ENCODE measurements around the gene ACTA1. TPM values are rescaled to one million over a fixed set of nuclear protein-coding genes. Genes with fewer than 3 reads are reported as not detected.

Gene ACTA1
- total RNA-seq, 6 donors from 2014 or later: 0.17 to 0.26 TPM; not detected in 4

- TF ChIP-seq CTCF (IDR thresholded peaks at IDR 0.05) (no peak), POLR2AphosphoS5 (IDR thresholded peaks at IDR 0.05) (no peak), POLR2A (IDR thresholded peaks at IDR 0.05) (no peak)
- WGBS, 2 donors: 70 to 72% methylated on average over 7 of the region's 7 CpGs
- H3K4me1 ChIP-seq: no peaks in the 10 kb centered on the region
- H3K36me3 ChIP-seq: no peaks in the 10 kb centered on the region
- H3K27ac ChIP-seq: no peak overlapping the region
- DNase-seq (no peak), ATAC-seq (ENCODE audit: low FRiP score in 2 of 2) (no peak)
- no peak overlapping the region for H3K4me3 ChIP-seq
- no peaks in the 10 kb centered on the region for H3K27me3 ChIP-seq
- H3K9me3 ChIP-seq: peaks cover 0 to 3% (median 0%) of the 10 kb centered on the region in 4 donors
These were observed 44.9 kb downstream of the ACTA1 start for GRCh38 chr1:229388897-229389580.

- 64 to 74% methylated on average over 6 to 8 of the region's 8 CpGs for WGBS, 2 donors
- Histone ChIP-seq H3K4me3 (no peak overlapping the region), H3K36me3 (no peaks in the 10 kb centered on the region), H3K27me3 (no peaks in the 10 kb centered on the region), H3K9me3 (peaks cover 0 to 3% (median 0%) of the 10 kb centered on the region in 4 donors), H3K4me1 (no peaks in the 10 kb centered on the region), H3K27ac (no peak overlapping the region)
- TF ChIP-seq EP300 (IDR thresholded peaks at IDR 0.05): no peak
- ATAC-seq (ENCODE audit: low FRiP score in 2 of 2): no peak
- DNase-seq: no peak
These were observed 47.9 kb downstream of the ACTA1 start for GRCh38 chr1:229385853-229386456.

- DNase-seq (no peak), ATAC-seq (ENCODE audit: low FRiP score in 2 of 2) (no peak)
- TF ChIP-seq POLR2AphosphoS5 (IDR thresholded peaks at IDR 0.05) (no peak), POLR2A (IDR thresholded peaks at IDR 0.05) (no peak), CTCF (IDR thresholded peaks at IDR 0.05) (no peak), EP300 (IDR thresholded peaks at IDR 0.05) (no peak)
- Histone ChIP-seq H3K27ac (no peak overlapping the region), H3K27me3 (no peaks in the 10 kb centered on the region), H3K4me1 (no peaks in the 10 kb centered on the region), H3K9me3 (no peaks in the 10 kb centered on the region), H3K36me3 (no peaks in the 10 kb centered on the region), H3K4me3 (no peak overlapping the region)
- WGBS, 2 donors: 86 to 91% methylated on average over 7 of the region's 7 CpGs
These were observed 49.1 kb downstream of the ACTA1 start for GRCh38 chr1:229384822-229385221.

- ATAC-seq (ENCODE audit: low FRiP score in 2 of 2): no peak
- Histone ChIP-seq H3K4me1 (no peaks in the 10 kb centered on the region), H3K27me3 (no peaks in the 10 kb centered on the region), H3K36me3 (no peaks in the 10 kb centered on the region), H3K4me3 (no peak overlapping the region), H3K9me3 (no peaks in the 10 kb centered on the region), H3K27ac (no peak overlapping the region)
- TF ChIP-seq EP300 (IDR thresholded peaks at IDR 0.05) (no peak), CTCF (IDR thresholded peaks at IDR 0.05) (no peak), POLR2AphosphoS5 (IDR thresholded peaks at IDR 0.05) (no peak), POLR2A (IDR thresholded peaks at IDR 0.05) (no peak)
- 97% methylated on average over 5 of the region's 5 CpGs for WGBS, 2 donors
- no peak for DNase-seq
These were observed 49.9 kb downstream of the ACTA1 start for GRCh38 chr1:229383961-229384360.

GRCh38 chr1:229383188-229383587 lies 50.7 kb downstream of the ACTA1 start:
- no peaks in the 10 kb centered on the region for H3K9me3 ChIP-seq
- ATAC-seq (ENCODE audit: low FRiP score in 2 of 2): no peak
- 80 to 98% methylated on average over 3 of the region's 3 CpGs for WGBS, 2 donors

More at GRCh38 chr1:229383188-229383587, 50.7 kb downstream of the ACTA1 start:
- no peak for DNase-seq
- Histone ChIP-seq H3K27ac (no peak overlapping the region), H3K4me3 (no peak overlapping the region), H3K36me3 (no peaks in the 10 kb centered on the region), H3K27me3 (no peaks in the 10 kb centered on the region), H3K4me1 (no peaks in the 10 kb centered on the region)
- TF ChIP-seq POLR2AphosphoS5 (IDR thresholded peaks at IDR 0.05): no peak
- no peak for TF ChIP-seq POLR2A (IDR thresholded peaks at IDR 0.05)
- no peak for TF ChIP-seq EP300 (IDR thresholded peaks at IDR 0.05)
- no peak for TF ChIP-seq CTCF (IDR thresholded peaks at IDR 0.05)

Small RNA genes lying within 50 kb of the gene (small RNA-seq; reads per million reads assigned to genes)
- gene RN7SKP276 (0 reads per million in 4 donors), gene RNU6-180P (0 reads per million in 4 donors)

Other genes with a start within 250 kb of the ACTA1 start
- gene RAB4A, start 163.0 kb downstream of the ACTA1 start, total RNA-seq: 10 to 100 TPM; 16.8 to 68.6 (median 42.4) TPM
- gene CCSAP, start 91.0 kb downstream of the ACTA1 start, total RNA-seq: 10 to 100 TPM in 2 of 6 donors, 1 to 10 TPM in 4; 4.9 to 11.2 (median 7.1) TPM
- gene NUP133, start 74.2 kb upstream of the ACTA1 start, total RNA-seq: 10 to 100 TPM in 5 of 6 donors, 1 to 10 TPM in 1; 6.2 to 71.2 (median 28.3) TPM
- gene ABCB10, start 124.6 kb upstream of the ACTA1 start, total RNA-seq: 10 to 100 TPM; 11.1 to 21.3 (median 17.7) TPM
- gene TAF5L, start 192.0 kb upstream of the ACTA1 start, total RNA-seq: 10 to 100 TPM; 11.0 to 25.5 (median 19.6) TPM
- 10 to 100 TPM in 2 of 6 donors, 1 to 10 TPM in 4; 3.4 to 26.2 (median 7.2) TPM for gene URB2, start 192.2 kb upstream of the ACTA1 start, total RNA-seq